GM18517 (cell line): ENCODE measurements around the gene FAM241B.

Experiments
- ATAC-seq: cut with Tn5 transposase; IDR thresholded peaks from one replicate; pipeline ENCODE4 v1.9.1; 2021; ENCODE audit warnings: mild to moderate bottlenecking, moderate library complexity; ENCODE audit not compliant: unreplicated experiment

FAM241B gene

GRCh38 chr10:69633673-69634635 lies 3.9 kb downstream of the FAM241B start:
- ATAC-seq, result no peak

- ATAC-seq, result no peak
Observed at GRCh38 chr10:69634759-69635425, 4.8 kb downstream of the FAM241B start.

GRCh38 chr10:69635428-69636272 lies 5.6 kb downstream of the FAM241B start:
- no peak for ATAC-seq

- no peak for ATAC-seq
Observed at GRCh38 chr10:69636273-69636575, 6.2 kb downstream of the FAM241B start.

GRCh38 chr10:69636626-69637605 lies 6.9 kb downstream of the FAM241B start:
- ATAC-seq, result no peak

GRCh38 chr10:69638642-69639041 lies 8.6 kb downstream of the FAM241B start:
- no peak for ATAC-seq

GRCh38 chr10:69639291-69640195 lies 9.5 kb downstream of the FAM241B start:
- ATAC-seq, result no peak

- ATAC-seq, result no peak
Observed at GRCh38 chr10:69640196-69640980, 10.3 kb downstream of the FAM241B start.

GRCh38 chr10:69641261-69641980 lies 11.4 kb downstream of the FAM241B start:
- no peak for ATAC-seq

- ATAC-seq, result no peak
Observed at GRCh38 chr10:69642747-69643146, 12.7 kb downstream of the FAM241B start.

GRCh38 chr10:69643779-69644657 lies 14.0 kb downstream of the FAM241B start:
- no peak for ATAC-seq

- no peak for ATAC-seq
Observed at GRCh38 chr10:69644658-69645295, 14.7 kb downstream of the FAM241B start.

GRCh38 chr10:69645296-69646184 lies 15.5 kb downstream of the FAM241B start:
- ATAC-seq, result no peak

- no peak for ATAC-seq
Observed at GRCh38 chr10:69646185-69647060, 16.4 kb downstream of the FAM241B start.
